Measurements from ENCODE around the gene TMEM108. TPM values are rescaled to one million over a fixed set of nuclear protein-coding genes. Genes with fewer than 3 reads are reported as not detected.

The TMEM108 gene
- total and polyA plus RNA-seq, 10 of the 15 experiments (the other 5 are each of a cell fraction or from before 2014, with no cell fraction given), result 0.02 to 0.58 (median 0.12) TPM; not detected in 5

DNA sequence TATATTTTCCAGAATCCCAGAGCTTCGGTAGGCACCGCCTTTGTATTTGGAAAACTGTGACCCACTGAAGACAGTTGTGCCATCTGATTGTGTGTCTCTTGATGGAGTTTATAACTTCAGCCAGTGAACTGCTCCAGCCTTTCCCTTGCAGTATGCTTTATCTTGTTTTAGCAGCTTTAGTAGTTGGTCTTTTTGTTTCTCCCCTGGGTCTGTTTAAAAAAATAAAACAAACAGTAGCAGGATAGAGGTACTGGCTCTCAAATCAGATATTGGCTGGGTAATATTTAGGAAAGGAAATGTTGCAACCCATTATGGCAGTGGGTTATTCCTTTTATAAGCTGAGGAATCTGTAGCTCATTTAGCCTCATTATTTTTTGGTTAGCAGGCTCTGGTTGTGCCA, 210.2 kb downstream of the TMEM108 start:
- H2AFZ ChIP-seq (ENCODE audit: control insufficient read depth, low read depth, low read length), result no peak overlapping the region
- H3K27me3 ChIP-seq (replicated peaks in 1 of 2; ENCODE audit: control insufficient read depth in 2 of 2, insufficient read depth in 2 of 2, low read length in 1 of 2), result no peaks in the 10 kb centered on the region
- H3K9ac ChIP-seq (ENCODE audit: control insufficient read depth, insufficient read depth, low read length), result no peak overlapping the region
- no peak overlapping the region for H3K27ac ChIP-seq (ENCODE audit: control insufficient read depth, insufficient read depth)
- H3K4me2 ChIP-seq (ENCODE audit: control insufficient read depth, insufficient read depth), result no peak overlapping the region
- H3K36me3 ChIP-seq (ENCODE audit: control insufficient read depth in 2 of 2, insufficient read depth in 2 of 2, low read length in 1 of 2), result no peaks in the 10 kb centered on the region
- H3K9me3 ChIP-seq (replicated peaks; ENCODE audit: control insufficient read depth, insufficient read depth, low read length), result no peaks in the 10 kb centered on the region
- POLR2A ChIA-PET, result interaction anchor here (0.5 kb wide), 1 partner anchor 106 kb away, joined by 3 read pairs; no protein-coding TSS in a partner anchor
- SMC1A ChIA-PET (ENCODE audit: uncharacterized antibody, unreplicated experiment), result interaction anchor here (1.1 to 1.3 kb wide), 2 partner anchors 9 to 28 kb away, joined by 3 read pairs; no protein-coding TSS in a partner anchor
- in situ Hi-C loops (cut with MboI), result no loop called here
- ATAC-seq (no peak), FAIRE-seq (no peak), DNase-seq (ENCODE audit: low read depth, low spot score) (no peak)
- no TSS peak for BruUV-seq (replicated peaks)
- TF ChIP-seq KLF5 (IDR thresholded peaks at IDR 0.05; ENCODE audit: partially characterized antibody) (no peak), RELA (IDR thresholded peaks at IDR 0.05; ENCODE audit: borderline replicate concordance, partially characterized antibody) (no peak), DPF2 (IDR thresholded peaks at IDR 0.05) (no peak), SMARCA5 (IDR thresholded peaks at IDR 0.05) (no peak)
- TF ChIP-seq, protein P1, sequence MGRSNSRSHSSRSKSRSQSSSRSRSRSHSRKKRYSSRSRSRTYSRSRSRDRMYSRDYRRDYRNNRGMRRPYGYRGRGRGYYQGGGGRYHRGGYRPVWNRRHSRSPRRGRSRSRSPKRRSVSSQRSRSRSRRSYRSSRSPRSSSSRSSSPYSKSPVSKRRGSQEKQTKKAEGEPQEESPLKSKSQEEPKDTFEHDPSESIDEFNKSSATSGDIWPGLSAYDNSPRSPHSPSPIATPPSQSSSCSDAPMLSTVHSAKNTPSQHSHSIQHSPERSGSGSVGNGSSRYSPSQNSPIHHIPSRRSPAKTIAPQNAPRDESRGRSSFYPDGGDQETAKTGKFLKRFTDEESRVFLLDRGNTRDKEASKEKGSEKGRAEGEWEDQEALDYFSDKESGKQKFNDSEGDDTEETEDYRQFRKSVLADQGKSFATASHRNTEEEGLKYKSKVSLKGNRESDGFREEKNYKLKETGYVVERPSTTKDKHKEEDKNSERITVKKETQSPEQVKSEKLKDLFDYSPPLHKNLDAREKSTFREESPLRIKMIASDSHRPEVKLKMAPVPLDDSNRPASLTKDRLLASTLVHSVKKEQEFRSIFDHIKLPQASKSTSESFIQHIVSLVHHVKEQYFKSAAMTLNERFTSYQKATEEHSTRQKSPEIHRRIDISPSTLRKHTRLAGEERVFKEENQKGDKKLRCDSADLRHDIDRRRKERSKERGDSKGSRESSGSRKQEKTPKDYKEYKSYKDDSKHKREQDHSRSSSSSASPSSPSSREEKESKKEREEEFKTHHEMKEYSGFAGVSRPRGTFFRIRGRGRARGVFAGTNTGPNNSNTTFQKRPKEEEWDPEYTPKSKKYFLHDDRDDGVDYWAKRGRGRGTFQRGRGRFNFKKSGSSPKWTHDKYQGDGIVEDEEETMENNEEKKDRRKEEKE (IDR thresholded peaks at IDR 0.05), result no peak
- whole genome bisulfite sequencing (ENCODE audit: insufficient coverage, insufficient replicate concordance, low lambda C conversion rate, missing lambda C conversion rate), result 96% methylated on average over 2 of the region's 2 CpGs
- H4K20me1 ChIP-seq (ENCODE audit: control insufficient read depth, insufficient read depth), result no peaks in the 10 kb centered on the region
- H3K79me2 ChIP-seq (ENCODE audit: control insufficient read depth, insufficient read depth, low read length), result no peaks in the 10 kb centered on the region
- RAD21 ChIA-PET (ENCODE audit: unreplicated experiment), result no interaction called here
- CTCF ChIA-PET, result no interaction called here
- no peaks in the 10 kb centered on the region for H3K4me1 ChIP-seq (ENCODE audit: control insufficient read depth, insufficient read depth, low read length)
- intact Hi-C loops (cut with micrococcal nuclease; ENCODE audit: unreplicated experiment), result no loop called here
- H3K4me3 ChIP-seq, result no peak overlapping the region

DNA sequence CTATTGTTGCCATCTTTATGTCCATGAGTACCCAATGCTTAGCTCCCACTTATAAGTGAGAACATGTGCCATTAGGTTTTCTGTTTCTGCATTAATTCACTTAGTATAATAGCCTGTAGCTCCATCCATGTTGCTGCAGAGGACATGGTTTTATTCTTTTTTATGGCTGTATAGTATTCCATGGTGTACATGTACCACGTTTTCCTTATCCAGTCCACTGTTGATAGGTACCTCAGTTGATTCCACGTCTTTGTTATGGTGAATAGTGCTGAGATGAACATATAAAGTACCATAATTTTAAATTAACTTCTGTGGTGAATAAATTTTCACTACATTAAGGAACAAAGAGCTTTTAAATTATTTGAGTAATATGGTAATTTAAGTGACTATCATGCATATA, 211.3 kb downstream of the TMEM108 start:
- Histone ChIP-seq H3K9ac (ENCODE audit: control insufficient read depth, insufficient read depth, low read length) (no peak overlapping the region), H3K4me2 (ENCODE audit: control insufficient read depth, insufficient read depth) (no peak overlapping the region), H3K9me3 (replicated peaks; ENCODE audit: control insufficient read depth, insufficient read depth, low read length) (no peaks in the 10 kb centered on the region), H3K27ac (ENCODE audit: control insufficient read depth, insufficient read depth) (no peak overlapping the region), H3K4me1 (ENCODE audit: control insufficient read depth, insufficient read depth, low read length) (no peaks in the 10 kb centered on the region), H3K79me2 (ENCODE audit: control insufficient read depth, insufficient read depth, low read length) (no peaks in the 10 kb centered on the region), H3K36me3 (ENCODE audit: control insufficient read depth in 2 of 2, insufficient read depth in 2 of 2, low read length in 1 of 2) (no peaks in the 10 kb centered on the region), H3K27me3 (replicated peaks in 1 of 2; ENCODE audit: control insufficient read depth in 2 of 2, insufficient read depth in 2 of 2, low read length in 1 of 2) (no peaks in the 10 kb centered on the region), H2AFZ (ENCODE audit: control insufficient read depth, low read depth, low read length) (no peak overlapping the region), H4K20me1 (ENCODE audit: control insufficient read depth, insufficient read depth) (no peaks in the 10 kb centered on the region), H3K4me3 (no peak overlapping the region)
- intact Hi-C loops (cut with micrococcal nuclease; ENCODE audit: unreplicated experiment), result no loop called here
- FAIRE-seq (no peak), ATAC-seq (no peak), DNase-seq (ENCODE audit: low read depth, low spot score) (no peak)
- no TSS peak for BruUV-seq (replicated peaks)
- SMC1A ChIA-PET (ENCODE audit: uncharacterized antibody, unreplicated experiment), result interaction anchor here (1.2 kb wide), 1 partner anchor 45 kb away, joined by 3 read pairs; no protein-coding TSS in a partner anchor
- POLR2A ChIA-PET, result no interaction called here
- CTCF ChIA-PET, result no interaction called here
- 0% methylated on average over 2 of the region's 2 CpGs for WGBS (ENCODE audit: insufficient coverage, insufficient replicate concordance, low lambda C conversion rate, missing lambda C conversion rate)
- RAD21 ChIA-PET (ENCODE audit: unreplicated experiment), result no interaction called here
- in situ Hi-C loops (cut with MboI), result no loop called here
- TF ChIP-seq CBFB (IDR thresholded peaks at IDR 0.05; ENCODE audit: low read depth) (no peak), KLF5 (IDR thresholded peaks at IDR 0.05; ENCODE audit: partially characterized antibody) (no peak), POLR2AphosphoS5 (IDR thresholded peaks at IDR 0.05; ENCODE audit: low read length) (no peak)
- TF ChIP-seq, protein P2, sequence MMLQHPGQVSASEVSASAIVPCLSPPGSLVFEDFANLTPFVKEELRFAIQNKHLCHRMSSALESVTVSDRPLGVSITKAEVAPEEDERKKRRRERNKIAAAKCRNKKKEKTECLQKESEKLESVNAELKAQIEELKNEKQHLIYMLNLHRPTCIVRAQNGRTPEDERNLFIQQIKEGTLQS (IDR thresholded peaks at IDR 0.05; ENCODE audit: borderline replicate concordance, extremely low read depth, low read depth, low read length), result no peak
- TF ChIP-seq, protein P3, sequence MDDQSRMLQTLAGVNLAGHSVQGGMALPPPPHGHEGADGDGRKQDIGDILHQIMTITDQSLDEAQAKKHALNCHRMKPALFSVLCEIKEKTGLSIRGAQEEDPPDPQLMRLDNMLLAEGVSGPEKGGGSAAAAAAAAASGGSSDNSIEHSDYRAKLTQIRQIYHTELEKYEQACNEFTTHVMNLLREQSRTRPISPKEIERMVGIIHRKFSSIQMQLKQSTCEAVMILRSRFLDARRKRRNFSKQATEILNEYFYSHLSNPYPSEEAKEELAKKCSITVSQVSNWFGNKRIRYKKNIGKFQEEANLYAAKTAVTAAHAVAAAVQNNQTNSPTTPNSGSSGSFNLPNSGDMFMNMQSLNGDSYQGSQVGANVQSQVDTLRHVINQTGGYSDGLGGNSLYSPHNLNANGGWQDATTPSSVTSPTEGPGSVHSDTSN (IDR thresholded peaks at IDR 0.05; ENCODE audit: insufficient replicate concordance, low read depth, low read length), result no peak

All from GM12878 (cell line).